Nucleus accumbens (tissue), 56 donors: ENCODE measurements around the gene ELMO1.

Experiments used
- DNase-seq, 56 donors: peaks; one replicate each; lab custom pipeline; 2025; lab: John Stamatoyannopoulos, UW

ELMO1 gene

GRCh38 chr7:37089972-37090371 is 358.7 kb downstream of the ELMO1 start:
- DNase-seq: no peak

GRCh38 chr7:37085600-37085999 is 363.1 kb downstream of the ELMO1 start:
- DNase-seq: no peak

GRCh38 chr7:37084303-37084702 is 364.4 kb downstream of the ELMO1 start:
- no peak for DNase-seq

GRCh38 chr7:37083311-37084096 is 365.2 kb downstream of the ELMO1 start:
- peak in 1 of 56 donors; percentile 6 for DNase-seq

GRCh38 chr7:37081436-37081835 is 367.2 kb downstream of the ELMO1 start:
- no peak for DNase-seq

GRCh38 chr7:37079420-37079819 is 369.2 kb downstream of the ELMO1 start:
- no peak for DNase-seq

GRCh38 chr7:37076668-37077067 is 372.0 kb downstream of the ELMO1 start:
- DNase-seq: no peak

- no peak for DNase-seq
Observed at GRCh38 chr7:37074370-37074769, 374.3 kb downstream of the ELMO1 start.

GRCh38 chr7:37071124-37071523 is 377.5 kb downstream of the ELMO1 start:
- no peak for DNase-seq

- DNase-seq: no peak
Observed at GRCh38 chr7:37070471-37070870, 378.2 kb downstream of the ELMO1 start.

GRCh38 chr7:37070031-37070430 is 378.6 kb downstream of the ELMO1 start:
- DNase-seq: no peak

GRCh38 chr7:37069336-37069735 is 379.3 kb downstream of the ELMO1 start:
- DNase-seq: no peak

- DNase-seq: peak in 1 of 56 donors; percentile 6
Observed at GRCh38 chr7:37068902-37069301, 379.8 kb downstream of the ELMO1 start.

GRCh38 chr7:37068038-37068437 is 380.6 kb downstream of the ELMO1 start:
- no peak for DNase-seq

GRCh38 chr7:37065779-37066271 is 382.8 kb downstream of the ELMO1 start:
- no peak for DNase-seq

- no peak for DNase-seq
Observed at GRCh38 chr7:37062560-37062859, 386.2 kb downstream of the ELMO1 start.

GRCh38 chr7:37061849-37062559 is 386.7 kb downstream of the ELMO1 start:
- no peak for DNase-seq

GRCh38 chr7:37056234-37056912 is 392.3 kb downstream of the ELMO1 start:
- DNase-seq: no peak

- no peak for DNase-seq
Observed at GRCh38 chr7:37054624-37055241, 393.9 kb downstream of the ELMO1 start.

- DNase-seq: no peak
Observed at GRCh38 chr7:37052705-37053104, 396.0 kb downstream of the ELMO1 start.

- DNase-seq: no peak
Observed at GRCh38 chr7:37050801-37051200, 397.9 kb downstream of the ELMO1 start.
